Mesodermal cell (in vitro differentiated cells): ENCODE results near the gene ST3GAL4.
A peak's percentile ranks its signal among the peaks of the same experiment; 100 is the strongest.

Experiments used
- H3K27ac ChIP-seq: 2 replicates; pipeline ENCODE4 v1.7.0; 2013; ENCODE audit warnings: mild to moderate bottlenecking, low read depth, low read length, moderate library complexity; ENCODE audit not compliant: severe bottlenecking
- H3K36me3 ChIP-seq: 2 replicates; pipeline ENCODE4 v1.7.1; 2013; ENCODE audit warnings: mild to moderate bottlenecking, low read length, moderate library complexity; ENCODE audit not compliant: control insufficient read depth, insufficient read depth
- H3K4me1 ChIP-seq: one replicate; pipeline ENCODE4 v1.7.1; 2013; ENCODE audit warnings: mild to moderate bottlenecking, low read length; ENCODE audit not compliant: insufficient read depth, control insufficient read depth, poor library complexity, severe bottlenecking
- H3K4me3 ChIP-seq: 2 replicates; pipeline ENCODE4 v1.7.0; 2013; ENCODE audit warnings: low read length, control low read depth, mild to moderate bottlenecking; ENCODE audit not compliant: insufficient read depth, poor library complexity, severe bottlenecking; ENCODE audit errors: extremely low read depth
- H3K9me3 ChIP-seq: 2 replicates; pipeline ENCODE4 v1.7.1; 2013; ENCODE audit warnings: mild to moderate bottlenecking, low read length, moderate library complexity; ENCODE audit not compliant: control insufficient read depth
- WGBS, 2 experiments: methylation state at CpG; one replicate each; pipeline ENCODE4 v1.1.5; 2013; ENCODE audit warnings: missing lambda C conversion rate in 2 of 2; ENCODE audit not compliant: insufficient coverage in 2 of 2; 5-methylcytosine and 5-hydroxymethylcytosine counted together

The ST3GAL4 gene

DNA sequence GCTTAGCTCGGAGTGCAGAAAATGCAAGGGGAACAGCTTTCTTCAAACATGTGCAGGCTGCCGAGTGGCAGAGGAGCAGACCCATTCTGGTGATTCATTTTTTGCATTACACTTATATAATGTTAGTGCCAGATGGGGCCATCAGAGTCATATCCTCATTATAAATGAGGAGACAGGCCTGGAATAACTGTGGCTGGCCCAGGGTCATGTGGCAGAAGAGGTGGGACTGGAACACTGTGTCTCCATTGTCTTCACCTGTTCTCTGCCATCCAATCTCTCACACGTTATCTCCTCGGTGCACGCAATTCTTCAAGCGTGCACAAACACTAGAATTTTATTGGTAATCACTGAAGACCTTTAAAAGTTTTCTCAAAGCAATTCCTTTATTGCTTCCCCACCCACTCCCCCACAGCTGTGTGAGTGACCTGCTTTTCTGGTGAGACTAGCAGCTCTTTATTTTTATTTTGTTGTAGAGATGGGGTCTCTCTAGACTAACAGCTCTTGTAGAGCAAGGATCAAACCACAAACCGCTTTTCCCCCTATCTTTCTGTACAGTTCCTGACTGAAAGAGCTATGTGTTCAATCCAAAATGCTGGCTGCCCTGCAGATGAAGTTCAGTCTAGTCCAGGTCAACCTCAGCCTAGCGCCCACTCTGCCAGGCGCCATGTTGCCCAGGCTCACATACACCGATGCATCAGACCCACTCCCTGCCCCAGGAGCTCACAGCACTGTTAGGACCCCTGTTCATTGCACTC, 75.3 kb downstream of the ST3GAL4 start:
- H3K9me3 ChIP-seq = no peaks in the 10 kb centered on the region
- no peak overlapping the region for H3K27ac ChIP-seq
- 93 to 96% methylated on average over 5 to 8 of the region's 10 CpGs for WGBS, 2 experiments
- H3K36me3 ChIP-seq = no peaks in the 10 kb centered on the region
- H3K4me3 ChIP-seq = no peak overlapping the region
- H3K4me1 ChIP-seq = peaks cover 32% of the 10 kb centered on the region

DNA sequence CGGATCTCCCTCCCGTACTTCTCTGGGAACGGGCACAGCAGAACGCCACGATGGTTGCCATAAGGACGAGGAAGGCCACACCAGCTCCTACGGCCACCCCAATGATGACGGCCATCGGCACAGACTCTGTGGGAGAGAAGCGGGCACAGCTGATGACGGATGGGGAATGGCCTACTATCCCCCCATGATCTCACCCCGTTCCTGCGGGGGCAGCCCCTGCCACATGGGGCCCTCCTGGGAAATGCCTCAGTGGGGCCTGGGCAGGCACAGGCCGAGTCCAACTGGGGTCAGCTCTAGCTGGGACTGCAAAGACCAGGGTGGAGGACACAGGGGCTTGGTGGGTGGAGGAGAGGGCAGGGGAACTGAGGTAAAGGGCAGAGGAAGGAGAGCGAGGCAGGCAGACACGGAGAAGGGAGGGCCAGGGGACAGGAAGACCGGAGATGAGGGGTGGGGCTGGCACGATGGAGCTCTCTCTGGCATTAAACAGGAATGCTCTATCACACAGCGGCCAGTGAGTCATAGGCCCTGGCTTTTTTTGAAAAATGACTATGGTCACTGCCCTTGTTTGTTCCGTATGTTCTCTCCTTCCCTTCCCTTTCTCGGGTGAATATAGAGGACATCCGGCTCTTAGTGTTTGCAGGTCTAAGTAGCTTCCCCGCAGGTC, 76.0 kb downstream of the ST3GAL4 start:
- H3K36me3 ChIP-seq = no peaks in the 10 kb centered on the region
- H3K4me3 ChIP-seq = no peak overlapping the region
- H3K9me3 ChIP-seq = no peaks in the 10 kb centered on the region
- H3K4me1 ChIP-seq = peaks cover 32% of the 10 kb centered on the region
- peak overlapping the region; percentile 43 for H3K27ac ChIP-seq
- WGBS, 2 experiments = 87 to 94% methylated on average over 20 to 22 of the region's 23 CpGs

DNA sequence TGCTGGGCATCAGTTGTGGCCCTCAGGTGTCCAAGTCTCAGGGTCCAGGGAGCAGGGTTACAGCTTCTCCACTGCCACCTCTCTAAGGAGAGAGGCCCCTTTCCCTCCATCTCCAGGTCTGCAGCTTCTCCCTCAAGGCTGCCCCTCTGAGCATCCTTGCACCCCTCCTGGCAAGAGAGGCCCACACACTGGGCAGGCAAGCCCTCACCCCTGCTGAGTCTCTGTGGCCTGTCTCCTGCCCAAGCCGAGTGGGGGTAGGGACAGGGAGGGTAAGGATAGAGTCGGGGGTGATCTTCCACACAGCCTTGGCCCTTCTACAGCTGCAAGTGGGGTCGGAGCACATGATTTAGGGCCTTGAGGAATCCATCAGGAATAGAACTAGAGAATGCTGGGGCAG, 76.6 kb downstream of the ST3GAL4 start:
- Histone ChIP-seq H3K4me1 (peaks cover 32% of the 10 kb centered on the region), H3K9me3 (no peaks in the 10 kb centered on the region), H3K4me3 (no peak overlapping the region), H3K36me3 (no peaks in the 10 kb centered on the region), H3K27ac (peak overlapping the region; percentile 43)
- 83 to 88% methylated on average over 1 to 3 of the region's 3 CpGs for WGBS, 2 experiments

DNA sequence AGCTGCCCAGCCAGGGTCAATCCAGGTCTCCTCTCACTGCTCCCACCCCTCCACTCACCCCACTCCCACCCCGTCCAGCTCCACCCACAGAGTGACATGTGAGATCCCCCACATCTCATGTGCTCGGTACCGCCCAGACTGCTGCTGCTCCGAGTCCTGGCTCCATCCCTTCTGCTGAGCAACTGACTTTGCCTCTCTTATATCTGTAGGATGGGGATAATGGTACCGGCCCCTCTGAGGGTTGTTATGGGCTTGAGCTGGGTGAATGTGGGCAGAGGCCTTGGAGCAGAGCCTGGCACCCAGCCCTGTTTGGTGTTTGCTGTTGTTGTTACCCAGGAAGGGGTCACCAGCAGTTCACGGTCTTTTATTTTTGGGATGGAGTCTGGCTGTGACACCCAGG, 77.0 kb downstream of the ST3GAL4 start:
- 89 to 100% methylated on average over 3 of the region's 6 CpGs for WGBS, 2 experiments
- peaks cover 30% of the 10 kb centered on the region for H3K4me1 ChIP-seq
- no peak overlapping the region for H3K27ac ChIP-seq

DNA sequence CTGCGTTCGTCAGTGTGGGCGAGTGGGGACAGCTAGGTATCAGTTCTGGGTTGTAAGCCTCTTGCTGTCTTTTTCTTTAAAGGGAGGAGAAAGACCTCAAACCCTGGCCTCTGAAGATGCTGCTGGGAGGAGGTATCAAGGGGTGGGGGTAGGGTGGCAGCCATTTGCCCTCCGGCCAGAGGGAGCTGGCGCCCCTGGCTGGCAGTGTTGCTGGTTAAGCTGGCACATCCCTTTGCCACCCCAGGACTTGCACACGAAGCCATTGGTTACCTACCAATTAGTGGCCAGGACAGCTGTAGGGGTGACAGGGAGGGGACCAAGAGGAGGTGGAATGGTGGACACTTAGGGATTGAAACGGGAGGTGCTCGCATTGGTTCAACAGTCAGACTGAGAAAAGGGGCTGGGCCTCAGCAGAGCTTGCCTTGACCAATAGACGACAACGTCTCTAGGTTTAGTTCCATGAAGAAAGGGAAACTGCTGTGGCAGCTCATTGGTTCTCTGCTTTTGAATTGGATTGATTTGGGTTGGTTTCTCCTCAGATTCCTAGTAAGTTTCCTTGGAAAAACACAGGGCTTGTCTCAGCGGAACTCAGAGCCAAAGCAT, 77.9 kb downstream of the ST3GAL4 start:
- Histone ChIP-seq H3K27ac (no peak overlapping the region), H3K9me3 (no peaks in the 10 kb centered on the region), H3K36me3 (no peaks in the 10 kb centered on the region), H3K4me1 (peaks cover 28% of the 10 kb centered on the region), H3K4me3 (no peak overlapping the region)
- 84 to 93% methylated on average over 8 to 10 of the region's 11 CpGs for WGBS, 2 experiments

More for the DNA sequence above, 77.0 kb downstream of the ST3GAL4 start:
- no peaks in the 10 kb centered on the region for H3K36me3 ChIP-seq
- H3K4me3 ChIP-seq = no peak overlapping the region
- no peaks in the 10 kb centered on the region for H3K9me3 ChIP-seq

DNA sequence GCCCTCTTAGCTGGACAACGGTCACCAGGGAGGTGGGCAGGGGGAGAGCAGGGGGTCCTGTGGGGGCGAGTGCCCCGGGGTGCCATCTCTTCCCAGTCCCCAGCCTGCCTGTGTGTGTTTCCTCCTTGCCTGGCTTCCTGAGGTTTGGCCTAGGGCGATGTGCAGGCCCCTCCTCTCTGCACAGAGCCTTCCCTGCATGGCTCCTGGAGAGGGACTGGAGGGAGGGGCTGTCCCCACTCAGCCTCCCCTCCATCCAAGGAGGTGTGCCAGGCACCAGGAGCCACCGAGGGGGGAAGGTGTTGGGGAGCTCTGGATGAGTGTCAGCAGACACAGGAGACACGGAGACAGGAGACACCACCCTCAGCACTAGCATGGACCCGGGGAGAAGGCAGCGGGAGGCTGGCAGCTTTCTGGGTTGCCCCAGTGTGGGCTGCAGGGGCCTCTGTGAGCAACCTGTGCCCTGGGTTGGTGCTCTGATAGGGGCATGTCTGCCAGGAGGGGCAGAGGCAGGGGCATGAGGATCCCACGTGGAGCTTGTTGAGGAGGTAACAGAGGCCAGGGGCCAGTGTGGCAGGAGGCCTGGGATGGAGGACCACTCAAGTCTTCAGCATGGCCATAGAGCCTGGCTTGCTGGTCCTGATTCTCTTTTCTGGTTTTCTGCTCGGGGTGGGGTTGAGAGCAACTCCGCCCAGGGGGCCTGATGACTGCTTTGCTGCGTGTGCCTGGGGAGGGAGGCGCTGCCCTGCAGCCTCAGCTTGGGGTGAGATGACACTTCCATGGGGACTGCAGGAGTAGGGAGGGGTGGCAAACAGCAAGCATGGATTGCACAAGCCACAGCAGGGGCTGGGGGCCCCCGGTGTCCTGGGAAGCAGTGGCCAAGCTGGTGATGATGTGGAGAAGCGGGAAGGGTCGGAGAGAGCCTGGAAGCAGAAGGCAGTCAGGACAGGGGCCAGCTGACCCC, 78.8 kb downstream of the ST3GAL4 start:
- H3K4me1 ChIP-seq = peaks cover 28% of the 10 kb centered on the region
- no peaks in the 10 kb centered on the region for H3K36me3 ChIP-seq
- no peak overlapping the region for H3K27ac ChIP-seq
- WGBS, 2 experiments = 83 to 90% methylated on average over 13 to 15 of the region's 16 CpGs
- no peak overlapping the region for H3K4me3 ChIP-seq
- no peaks in the 10 kb centered on the region for H3K9me3 ChIP-seq

DNA sequence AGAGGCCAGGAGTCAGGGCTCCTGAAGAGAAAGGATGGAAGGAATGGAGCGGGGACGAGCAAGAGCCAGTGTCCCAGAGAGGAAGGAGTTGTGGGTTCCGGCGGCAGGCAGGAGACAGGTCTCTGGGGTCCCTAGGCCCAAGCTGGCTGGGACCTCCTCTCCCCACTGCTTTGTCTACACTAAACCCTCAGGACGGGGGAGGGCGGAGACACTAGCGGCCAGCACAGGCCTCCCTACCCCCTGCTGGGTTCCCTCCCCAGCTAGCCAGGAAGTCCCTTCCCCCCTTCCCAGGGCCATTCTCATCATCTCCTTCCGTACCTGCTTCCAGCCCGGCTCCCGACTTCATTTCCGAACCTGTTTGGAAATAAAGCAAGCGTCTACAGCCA, 79.5 kb downstream of the ST3GAL4 start:
- peaks cover 28% of the 10 kb centered on the region for H3K4me1 ChIP-seq
- no peak overlapping the region for H3K27ac ChIP-seq
- H3K4me3 ChIP-seq = no peak overlapping the region
- H3K36me3 ChIP-seq = no peaks in the 10 kb centered on the region
- 65 to 78% methylated on average over 6 to 7 of the region's 12 CpGs for WGBS, 2 experiments
- H3K9me3 ChIP-seq = no peaks in the 10 kb centered on the region

DNA sequence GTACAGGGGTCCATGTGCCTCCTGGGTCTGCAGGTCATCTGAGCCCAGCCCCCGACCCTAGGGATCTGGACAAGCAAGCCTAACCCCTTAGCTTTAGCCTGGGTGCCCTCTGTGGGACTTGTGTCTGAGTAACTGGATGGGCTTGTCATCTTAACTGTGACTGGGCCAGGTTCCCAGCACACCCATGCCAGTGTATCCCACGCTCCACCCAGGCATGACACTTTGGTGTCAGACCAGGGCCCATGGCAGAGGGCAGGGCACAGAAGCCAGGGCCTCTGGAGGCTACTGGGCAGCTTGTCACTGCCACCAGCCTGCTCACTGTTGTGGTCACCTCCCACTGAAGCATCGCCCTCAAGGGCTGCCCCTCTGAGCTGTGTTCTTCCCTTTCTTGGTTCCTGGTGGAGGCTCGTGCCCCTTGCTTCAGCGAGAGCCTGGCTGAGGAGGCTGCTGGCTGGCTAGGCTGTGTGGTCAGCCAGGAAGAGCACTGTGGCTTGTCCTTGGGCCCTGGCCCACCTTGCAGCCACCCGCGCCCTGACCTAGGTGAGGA, 80.8 kb downstream of the ST3GAL4 start:
- Histone ChIP-seq H3K27ac (no peak overlapping the region), H3K36me3 (no peaks in the 10 kb centered on the region), H3K4me1 (peaks cover 31% of the 10 kb centered on the region), H3K4me3 (no peak overlapping the region), H3K9me3 (no peaks in the 10 kb centered on the region)
- 91 to 98% methylated on average over 5 to 6 of the region's 7 CpGs for WGBS, 2 experiments

DNA sequence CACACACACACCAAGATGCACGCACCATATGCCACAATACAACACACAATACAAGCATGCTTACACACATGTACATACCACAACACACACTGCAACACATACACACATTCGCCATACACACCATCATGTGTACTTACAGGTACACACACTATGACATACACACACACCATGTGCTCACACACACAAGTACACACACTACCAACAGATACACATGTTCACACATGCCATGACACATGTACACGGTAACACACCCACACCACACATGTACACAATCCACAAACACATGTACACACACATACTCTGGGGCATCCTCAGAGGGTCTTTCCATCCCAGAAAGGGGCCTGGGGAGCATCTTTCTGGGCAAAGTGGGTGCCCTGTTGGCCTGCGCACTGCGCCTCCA, 82.2 kb downstream of the ST3GAL4 start:
- H3K27ac ChIP-seq = no peak overlapping the region
- H3K4me3 ChIP-seq = no peak overlapping the region
- H3K9me3 ChIP-seq = no peaks in the 10 kb centered on the region
- WGBS, 2 experiments = 98% methylated on average over 4 to 5 of the region's 5 CpGs
- H3K4me1 ChIP-seq = peaks cover 20% of the 10 kb centered on the region
- no peaks in the 10 kb centered on the region for H3K36me3 ChIP-seq

DNA sequence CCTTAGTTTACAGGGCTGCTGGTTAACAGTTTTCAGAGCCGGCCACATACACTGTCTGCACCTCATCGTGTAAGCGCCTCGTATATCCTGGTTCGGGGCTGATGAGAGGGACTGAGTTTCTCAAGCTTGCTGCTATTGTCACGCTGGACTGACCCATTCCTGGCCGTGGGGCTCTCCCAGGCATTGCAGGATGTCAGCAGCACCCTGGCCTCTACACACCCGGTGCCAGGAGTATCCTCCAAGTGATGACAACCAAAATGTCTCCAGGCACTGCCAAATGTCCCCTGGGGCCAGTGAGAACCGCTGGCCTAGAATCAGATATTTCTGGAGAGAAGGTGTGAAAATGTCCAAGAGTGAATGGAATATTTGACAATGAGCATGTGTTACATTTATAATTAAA, 82.8 kb downstream of the ST3GAL4 start:
- H3K27ac ChIP-seq = no peak overlapping the region
- WGBS, 2 experiments = 91% methylated on average over 8 to 9 of the region's 9 CpGs

More for the DNA sequence above, 82.8 kb downstream of the ST3GAL4 start:
- Histone ChIP-seq H3K36me3 (no peaks in the 10 kb centered on the region), H3K4me3 (no peak overlapping the region), H3K4me1 (peaks cover 20% of the 10 kb centered on the region), H3K9me3 (no peaks in the 10 kb centered on the region)
